Activated T-cell treated with anti-CD3 and anti-CD28 coated beads for 1 hour (primary cell): ENCODE data around the gene LRRC17.

Experiments
- DNase-seq: peaks from one replicate; pipeline ENCODE4 v3.0.0-alpha.2; 2020; ENCODE audit warnings: low read depth

LRRC17 gene, protein sequence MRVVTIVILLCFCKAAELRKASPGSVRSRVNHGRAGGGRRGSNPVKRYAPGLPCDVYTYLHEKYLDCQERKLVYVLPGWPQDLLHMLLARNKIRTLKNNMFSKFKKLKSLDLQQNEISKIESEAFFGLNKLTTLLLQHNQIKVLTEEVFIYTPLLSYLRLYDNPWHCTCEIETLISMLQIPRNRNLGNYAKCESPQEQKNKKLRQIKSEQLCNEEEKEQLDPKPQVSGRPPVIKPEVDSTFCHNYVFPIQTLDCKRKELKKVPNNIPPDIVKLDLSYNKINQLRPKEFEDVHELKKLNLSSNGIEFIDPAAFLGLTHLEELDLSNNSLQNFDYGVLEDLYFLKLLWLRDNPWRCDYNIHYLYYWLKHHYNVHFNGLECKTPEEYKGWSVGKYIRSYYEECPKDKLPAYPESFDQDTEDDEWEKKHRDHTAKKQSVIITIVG

GRCh38 chr7:102912742-102913141 lies at the start of gene LRRC17:
Gene LRRC17, plus strand, starts transcription at chr7:102913000. Its CDS starts 20,914 bp downstream, at chr7:102933914.
- DNase-seq: no peak

DNA sequence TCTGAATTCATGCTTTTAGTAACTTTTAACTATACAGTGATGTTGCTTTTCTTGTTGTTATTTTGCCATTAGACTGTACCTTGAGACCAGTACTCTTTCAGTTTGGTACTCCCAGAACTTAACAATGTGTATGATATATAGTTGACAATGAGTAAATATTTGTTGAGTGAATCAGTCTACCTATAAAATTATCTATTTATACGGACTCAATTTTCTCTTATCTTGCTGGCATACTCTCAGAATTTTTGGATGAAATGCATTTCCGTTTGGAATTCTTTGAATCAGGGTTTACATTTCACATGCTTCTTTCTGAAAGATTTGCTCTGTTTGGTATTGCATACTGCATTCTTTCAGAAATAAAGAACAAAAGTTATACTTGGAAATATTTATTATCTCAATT lies 47.8 kb upstream of the LRRC17 start:
- no peak for DNase-seq

DNA sequence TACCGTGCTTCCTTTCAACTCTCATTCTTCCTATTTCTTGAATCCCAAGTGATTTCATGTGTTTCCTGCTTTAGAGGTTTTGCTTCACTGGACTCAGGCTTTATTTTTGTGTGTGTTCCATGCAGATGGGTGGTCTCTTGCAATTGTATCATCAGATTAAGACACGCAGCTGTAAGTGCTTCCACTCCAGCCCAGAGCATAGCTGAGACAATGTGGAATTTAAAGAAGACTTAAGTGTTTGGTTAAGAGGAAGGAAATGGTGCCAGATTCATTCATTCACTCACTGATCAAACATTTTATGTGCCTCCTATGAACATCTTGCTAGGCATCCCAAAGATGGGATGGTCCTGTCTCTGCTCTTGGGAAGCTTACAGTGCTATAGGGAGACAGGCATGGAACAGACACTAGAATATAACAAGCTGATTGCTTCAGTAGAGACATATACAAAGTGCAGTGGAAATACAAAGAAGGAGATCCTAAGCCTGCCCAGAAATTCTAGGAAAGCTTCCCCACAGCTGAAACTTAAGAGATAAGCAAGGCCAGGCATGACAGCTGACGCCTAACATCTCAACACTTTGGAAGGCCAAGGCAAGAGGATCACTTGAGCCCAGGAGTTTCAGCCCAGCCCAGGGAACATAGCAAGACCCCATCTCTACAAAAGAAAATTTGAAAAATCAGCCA lies 46.1 kb upstream of the LRRC17 start:
- DNase-seq: no peak

DNA sequence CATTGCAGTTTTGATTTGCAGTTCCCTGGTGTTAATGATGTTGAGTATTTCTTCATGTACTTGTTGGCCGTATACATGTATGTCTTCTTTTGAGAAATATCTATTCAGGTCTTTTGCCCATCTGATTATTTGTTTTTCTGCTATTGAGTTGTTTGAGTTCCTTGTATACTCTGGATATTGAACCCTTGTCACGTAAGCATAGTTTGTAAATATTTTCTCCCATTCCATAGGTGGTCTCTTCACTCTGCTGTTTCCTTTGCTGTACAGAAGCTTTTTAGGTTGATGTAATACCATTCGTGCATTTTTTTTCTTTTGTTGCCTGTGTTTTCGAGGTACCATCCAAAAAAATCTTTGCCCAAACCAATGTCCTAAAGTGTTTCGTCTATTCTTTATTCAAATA lies 43.6 kb upstream of the LRRC17 start:
- no peak for DNase-seq

DNA sequence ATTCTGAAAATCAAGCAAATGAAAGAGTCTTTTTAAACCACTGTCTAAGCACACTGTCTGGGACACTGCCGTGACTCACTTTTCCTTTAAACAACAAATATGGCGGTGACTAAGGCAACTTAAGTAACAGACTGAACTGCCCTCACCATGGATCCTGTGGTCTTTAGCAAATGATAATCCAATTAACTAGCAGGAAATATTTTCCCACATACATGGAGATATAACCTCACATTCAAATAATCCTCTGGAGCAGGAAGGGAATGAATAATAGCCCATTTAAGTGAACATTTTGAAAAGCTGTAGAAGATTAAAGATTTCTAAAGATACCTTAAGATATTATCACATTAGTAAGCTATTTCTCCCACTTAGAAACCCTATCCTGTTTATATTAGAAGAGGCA lies 40.3 kb upstream of the LRRC17 start:
- DNase-seq: no peak

- no peak for DNase-seq
These were observed 39.2 kb upstream of the LRRC17 start for GRCh38 chr7:102873470-102874165.

- DNase-seq: no peak
These were observed 38.5 kb upstream of the LRRC17 start for GRCh38 chr7:102874166-102874829.

GRCh38 chr7:102874966-102875365 lies 37.8 kb upstream of the LRRC17 start:
- DNase-seq: no peak

GRCh38 chr7:102875700-102876295 lies 37.0 kb upstream of the LRRC17 start:
- no peak for DNase-seq

GRCh38 chr7:102883098-102883860 lies 29.5 kb upstream of the LRRC17 start:
- no peak for DNase-seq

DNA sequence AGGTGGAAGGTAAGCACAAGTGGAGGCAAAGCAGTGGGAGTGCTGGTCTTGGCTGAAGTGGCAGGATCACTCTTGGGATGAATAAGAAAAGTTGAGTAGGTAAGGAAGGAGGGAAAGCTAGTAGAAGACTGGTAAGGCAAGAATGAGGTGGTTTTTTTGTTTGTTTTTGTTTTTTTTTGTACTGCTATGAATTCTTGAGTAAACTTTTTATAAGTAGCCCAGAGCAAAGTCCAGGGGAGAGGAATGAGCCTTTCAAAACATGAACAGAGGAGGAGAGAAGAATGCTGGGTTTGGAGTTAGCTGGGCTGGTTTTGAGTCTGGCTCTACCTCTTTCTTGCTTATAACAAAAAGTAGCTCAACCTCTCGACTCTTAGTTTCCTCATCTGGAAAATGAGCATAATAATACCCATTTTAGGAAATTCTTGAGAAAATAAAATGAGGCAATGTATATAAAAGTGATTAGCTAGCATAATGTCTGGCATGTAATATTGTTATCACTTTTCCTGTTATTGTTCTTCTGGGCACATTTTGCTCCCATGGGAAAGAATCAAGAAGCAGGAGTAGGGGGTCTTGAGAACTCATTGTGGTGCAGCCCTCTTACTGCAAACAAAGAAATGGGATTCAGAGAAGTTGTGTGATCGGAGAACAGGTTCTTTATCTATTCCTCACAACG lies 24.1 kb upstream of the LRRC17 start:
- DNase-seq: no peak

- DNase-seq: no peak
These were observed 22.9 kb upstream of the LRRC17 start for GRCh38 chr7:102889851-102890250.

DNA sequence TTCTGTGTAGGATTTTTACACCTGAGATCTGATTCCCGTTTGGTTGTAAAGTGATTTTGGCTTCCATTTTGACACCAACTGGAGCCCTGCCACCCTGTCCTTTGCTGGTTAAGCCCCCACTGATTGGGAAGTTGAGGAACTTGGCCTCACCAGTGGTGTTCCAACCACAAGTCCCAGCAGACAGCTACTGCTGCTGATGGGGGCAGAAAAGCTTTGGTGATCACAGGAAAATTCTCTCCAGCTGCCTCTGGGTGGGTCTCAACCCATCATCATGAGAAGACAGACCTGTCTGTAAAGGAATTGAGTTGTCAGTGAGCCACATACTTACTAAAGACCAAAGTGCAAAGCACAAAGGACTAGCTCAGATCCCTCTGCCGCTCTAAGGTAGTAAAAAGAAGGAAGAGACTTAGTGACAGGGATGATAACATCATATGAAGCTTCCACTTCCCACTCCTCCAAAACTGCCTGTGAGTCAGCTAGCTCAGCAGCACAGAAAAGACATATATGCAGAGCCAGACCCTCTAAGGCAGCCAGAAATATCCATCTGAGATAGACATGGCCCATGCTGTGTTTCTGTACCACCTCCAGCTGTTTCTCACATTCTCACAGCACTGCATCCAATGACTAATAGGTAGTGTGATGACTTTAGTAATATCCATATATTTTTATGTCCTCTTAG lies 22.4 kb upstream of the LRRC17 start:
- no peak for DNase-seq

DNA sequence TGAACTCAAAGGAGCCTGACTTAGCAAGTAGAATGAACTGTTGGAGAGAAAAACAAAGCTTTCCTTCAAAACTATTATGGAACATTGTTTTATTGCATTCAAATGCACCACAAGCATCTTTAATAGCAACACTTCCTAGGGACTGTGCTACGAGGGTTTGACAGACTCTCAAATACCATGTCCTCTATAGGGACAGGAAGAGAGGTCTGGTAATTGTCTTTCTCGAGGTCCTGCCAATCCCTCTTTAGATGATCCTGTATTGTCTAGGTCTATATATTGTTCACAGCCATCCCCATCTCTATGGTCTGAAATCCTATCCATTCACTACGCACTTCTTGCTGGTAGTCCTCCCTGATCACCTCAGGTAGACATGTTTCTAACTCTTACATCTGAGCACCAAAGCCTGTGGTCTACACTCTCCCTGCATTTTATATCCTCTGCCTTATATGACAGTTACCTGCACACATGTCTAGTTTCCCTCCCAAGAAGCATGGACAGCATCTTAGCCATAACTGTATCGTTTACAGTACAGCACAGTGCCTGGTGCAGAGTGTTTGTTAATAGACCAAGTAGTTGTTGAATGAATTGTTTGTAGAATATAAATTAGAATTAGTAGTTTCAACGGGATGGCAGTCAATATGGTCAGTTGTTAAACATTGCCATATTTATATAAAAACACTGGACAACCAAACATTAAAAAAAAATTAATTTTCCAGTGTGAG lies 21.7 kb upstream of the LRRC17 start:
- no peak for DNase-seq

DNA sequence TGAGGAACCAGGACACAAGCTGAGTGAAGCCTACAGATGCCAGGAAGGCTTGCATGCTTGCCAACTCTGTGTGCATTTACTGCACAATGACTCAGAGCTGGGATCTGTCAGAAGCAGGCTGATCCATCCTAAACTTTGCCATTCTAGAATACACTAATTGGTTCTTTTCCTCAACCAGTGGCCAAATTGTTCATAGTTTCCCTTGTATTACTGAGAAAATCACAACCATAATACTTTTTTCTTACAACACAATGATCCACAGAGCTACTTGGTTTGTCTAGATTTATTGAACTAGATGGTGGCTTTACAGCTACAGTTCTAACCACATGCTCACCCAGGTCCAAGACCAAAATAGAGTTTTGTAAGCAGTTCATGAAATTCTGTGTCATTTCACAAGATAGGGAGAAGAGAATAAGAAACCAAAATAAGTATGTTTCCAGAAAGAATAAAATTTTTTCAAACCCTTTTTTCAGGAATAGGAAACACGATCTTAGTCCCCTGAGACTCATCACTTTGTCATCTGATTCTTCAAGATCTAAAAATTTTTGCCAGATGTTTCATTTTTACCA lies 21.0 kb upstream of the LRRC17 start:
- no peak for DNase-seq

DNA sequence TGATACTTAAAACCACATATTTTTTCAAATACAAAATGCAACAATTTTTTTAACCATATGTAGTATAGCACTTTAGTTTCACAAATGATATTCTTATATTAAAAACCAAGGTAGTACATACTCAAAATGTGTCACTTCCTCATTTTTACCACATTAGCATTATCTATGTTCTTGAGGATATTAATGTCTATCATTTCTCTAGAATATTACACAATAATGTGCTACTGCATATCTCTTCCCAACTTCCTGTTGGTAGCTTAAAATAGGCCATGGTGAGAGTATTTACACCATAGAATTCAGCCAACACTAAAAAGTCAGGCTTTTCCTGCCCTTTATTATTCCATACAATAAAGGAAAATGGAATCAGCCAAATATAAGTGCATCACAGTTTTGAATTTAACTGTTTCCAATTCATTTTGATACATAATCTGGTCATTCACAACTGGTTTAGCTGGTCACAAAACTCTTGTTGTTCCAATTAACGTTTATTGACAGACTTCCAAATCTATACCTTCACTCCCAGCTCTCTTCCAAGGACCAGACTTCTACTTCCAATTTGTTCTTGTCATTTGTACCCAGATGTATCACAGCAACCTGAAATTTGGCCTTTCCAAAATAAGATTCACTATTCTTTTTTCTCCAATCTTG lies 20.0 kb upstream of the LRRC17 start:
- no peak for DNase-seq

GRCh38 chr7:102895602-102896001 lies 17.2 kb upstream of the LRRC17 start:
- no peak for DNase-seq

- no peak for DNase-seq
These were observed 16.2 kb upstream of the LRRC17 start for GRCh38 chr7:102896585-102896984.
